T-cell (primary cell): ENCODE data around the gene STK11IP. TPM values are rescaled to one million over a fixed set of nuclear protein-coding genes. Genes with fewer than 3 reads are reported as not detected.
"Not testable (repeated sequence)": the region's sequence is repeated elsewhere in the genome, so short reads cannot be mapped to it uniquely, and the experiment has no call there.

Source experiments
- ATAC-seq, 4 experiments: fragments of 200-7000 bp in 3 of 4; fragments of 150-1000 bp in 1 of 4; cut with Tn5 transposase; replicated peaks in 1 of 4; 1 replicate in 3 of 4; 2 replicates in 1 of 4; pipeline ENCODE4 v1.10.0; 2021; ENCODE audit warnings: moderate library complexity in 3 of 4, mild to moderate bottlenecking in 2 of 4, moderate number of reproducible peaks in 1 of 4
- CTCF ChIA-PET, 2 donors: fragments of 300-600 bp; sonication (Branson Sonifier 250); formaldehyde crosslinking; loops; one replicate each; lab custom pipeline; 2022; ENCODE audit warnings: antibody characterized with exemption in 2 of 2; lab: Charles Lee
- POLR2A ChIA-PET, 2 donors: fragments of 300-600 bp; sonication (Branson Sonifier 250); formaldehyde crosslinking; loops; one replicate each; lab custom pipeline; 2022; ENCODE audit warnings: antibody characterized with exemption in 2 of 2; lab: Charles Lee
- DNase-seq, 35 experiments: peaks; one replicate each; pipeline versions ENCODE4 v3.0.0 to v3.0.0-alpha.2; 2013 to 2023
- H3K27ac ChIP-seq: one replicate; pipeline ENCODE4 v1.5.1; 2013; ENCODE audit warnings: low read length
- H3K27me3 ChIP-seq, 2 experiments: replicated peaks in 1 of 2; 1 replicate in 1 of 2; 2 replicates in 1 of 2; pipeline versions ENCODE4 v1.6.1 to v1.7.0; 2013; ENCODE audit warnings: low read length in 1 of 2, mixed read lengths in 1 of 2; ENCODE audit not compliant: control insufficient read depth in 2 of 2, insufficient read depth in 2 of 2; ENCODE audit errors: extremely low read depth in 1 of 2
- H3K36me3 ChIP-seq, 2 donors: 1 replicate in 1 of 2; 2 replicates in 1 of 2; pipeline versions ENCODE4 v1.6.1 to v1.7.0; 2013; ENCODE audit warnings: low read length in 1 of 2; ENCODE audit not compliant: control insufficient read depth in 2 of 2, insufficient read depth in 1 of 2; ENCODE audit errors: extremely low read depth in 1 of 2
- H3K4me1 ChIP-seq, 2 experiments: 1 replicate in 1 of 2; 2 replicates in 1 of 2; pipeline versions ENCODE4 v1.6.1 to v1.7.0; 2013; ENCODE audit warnings: low read length in 2 of 2, mixed read lengths in 1 of 2; ENCODE audit not compliant: insufficient read depth in 2 of 2, control insufficient read depth in 1 of 2; ENCODE audit errors: extremely low read depth in 1 of 2
- H3K4me3 ChIP-seq, 2 donors: 1 replicate in 1 of 2; 2 replicates in 1 of 2; pipeline versions ENCODE4 v1.5.1 to v1.7.0; 2013; ENCODE audit warnings: mild to moderate bottlenecking in 2 of 2, low read length in 1 of 2, moderate library complexity in 1 of 2; ENCODE audit not compliant: control insufficient read depth in 1 of 2; ENCODE audit errors: extremely low read depth in 1 of 2
- H3K9me3 ChIP-seq: 2 replicates; pipeline ENCODE4 v1.7.0; 2013
- H3K27ac Mint-ChIP-seq, 2 donors: one replicate each; pipeline ENCODE4 v1.8.0; 2020 to 2021; ENCODE audit warnings: mild to moderate bottlenecking in 2 of 2, mixed read lengths in 2 of 2
- H3K27me3 Mint-ChIP-seq, 2 donors: one replicate each; pipeline ENCODE4 v1.8.0; 2021 to 2022; ENCODE audit warnings: mixed read lengths in 2 of 2
- H3K36me3 Mint-ChIP-seq: one replicate; pipeline ENCODE4 v1.8.0; 2021; ENCODE audit warnings: mixed read lengths
- H3K4me1 Mint-ChIP-seq, 3 donors: one replicate each; pipeline ENCODE4 v1.8.0; 2020 to 2022; ENCODE audit warnings: mixed read lengths in 3 of 3, mild to moderate bottlenecking in 1 of 3
- H3K4me3 Mint-ChIP-seq, 3 donors: one replicate each; pipeline ENCODE4 v1.8.0; 2020 to 2022; ENCODE audit warnings: mild to moderate bottlenecking in 3 of 3, mixed read lengths in 3 of 3, moderate library complexity in 3 of 3
- H3K9me3 Mint-ChIP-seq, 3 donors: one replicate each; pipeline ENCODE4 v1.8.0; 2020 to 2022; ENCODE audit warnings: mixed read lengths in 3 of 3
- WGBS: methylation state at CpG from one replicate; pipeline ENCODE4 v1.1.5; 2013; ENCODE audit warnings: missing lambda C conversion rate; ENCODE audit not compliant: insufficient coverage; 5-methylcytosine and 5-hydroxymethylcytosine counted together
- total RNA-seq, 35 experiments: library from RNA in 6 of 35; stranded (reverse) in 6 of 35; fragments of 120-200 nt in 1 of 35; gene quantifications; one replicate each; pipeline versions ENCODE4 v1.2.1 to v1.2.4 and lab custom pipeline; 2013 to 2026

STK11IP gene
- total RNA-seq, 5 donors from 2014 or later (not counting 1 experiment from before 2014, with no cell fraction given) = 25.9 to 52.8 (median 49.3) TPM

- Histone ChIP-seq H3K27ac (no peak overlapping the region), H3K27me3 (peaks cover 4 to 31% of the 10 kb centered on the region in 2 experiments), H3K9me3 (no peaks in the 10 kb centered on the region), H3K4me3 (no peak overlapping the region), H3K4me1 (no peaks in the 10 kb centered on the region), H3K36me3 (no peaks in the 10 kb centered on the region)
- ChIA-PET CTCF (no interaction called here), POLR2A (no interaction called here)
- Mint-ChIP-seq H3K27me3 (peaks cover 43 to 63% of the 10 kb centered on the region in 2 donors), H3K9me3 (peaks cover 0 to 3% (median 0%) of the 10 kb centered on the region in 3 donors), H3K4me3 (no peak overlapping the region), H3K4me1 (no peaks in the 10 kb centered on the region), H3K36me3 (no peaks in the 10 kb centered on the region), H3K27ac (no peak overlapping the region)
- no peak for ATAC-seq
- 100% methylated on average over 1 of the region's 8 CpGs for WGBS
- DNase-seq = no peak
Measured at GRCh38 chr2:219650426-219651248, 53.0 kb downstream of the STK11IP start.

- ATAC-seq, H3K4me1 ChIP-seq, POLR2A ChIA-PET, H3K4me3 ChIP-seq, H3K4me3 Mint-ChIP-seq, H3K9me3 ChIP-seq, H3K36me3 ChIP-seq, H3K36me3 Mint-ChIP-seq, CTCF ChIA-PET, H3K27ac ChIP-seq, H3K9me3 Mint-ChIP-seq, H3K4me1 Mint-ChIP-seq: not testable (repeated sequence)
- H3K27me3 Mint-ChIP-seq = peaks cover 43 to 60% of the 10 kb centered on the region in 2 donors
- peak overlapping the region in 1 of 2 donors; percentile 12 for H3K27ac Mint-ChIP-seq
- peaks cover 4 to 24% of the 10 kb centered on the region in 2 experiments for H3K27me3 ChIP-seq
- whole genome bisulfite sequencing = 100% methylated on average over 3 of the region's 6 CpGs
- DNase-seq = peak in 1 of 35 experiments; percentile 5
Measured at GRCh38 chr2:219651656-219652055, 54.0 kb downstream of the STK11IP start.

GRCh38 chr2:219656526-219656925, 58.9 kb downstream of the STK11IP start:
- no peaks in the 10 kb centered on the region for H3K4me1 ChIP-seq
- H3K4me1 Mint-ChIP-seq = no peaks in the 10 kb centered on the region
- ChIA-PET CTCF (no interaction called here), POLR2A (interaction anchor here in 1 of 2 donors (0.7 kb wide), 1 partner anchor 136 kb away, joined by 3 read pairs; no protein-coding TSS in a partner anchor)
- ATAC-seq (no peak), DNase-seq (no peak)
- peaks cover 41 to 42% of the 10 kb centered on the region in 2 donors for H3K27me3 Mint-ChIP-seq
- H3K4me3 Mint-ChIP-seq = no peak overlapping the region
- H3K27ac Mint-ChIP-seq = no peak overlapping the region
- peaks cover 0 to 14% (median 11%) of the 10 kb centered on the region in 3 donors for H3K9me3 Mint-ChIP-seq
- H3K36me3 Mint-ChIP-seq = no peaks in the 10 kb centered on the region
- no peak overlapping the region for H3K27ac ChIP-seq
- no peak overlapping the region for H3K4me3 ChIP-seq
- WGBS = no CpG with 5 or more reads among the region's 1 CpG
- H3K36me3 ChIP-seq = no peaks in the 10 kb centered on the region
- H3K27me3 ChIP-seq = peaks cover 2 to 9% of the 10 kb centered on the region in 2 experiments
- H3K9me3 ChIP-seq = no peaks in the 10 kb centered on the region

- 76% methylated on average over 4 of the region's 7 CpGs for WGBS
- H3K36me3 ChIP-seq = no peaks in the 10 kb centered on the region
- no peak overlapping the region for H3K4me3 ChIP-seq
- peaks cover 2 to 5% of the 10 kb centered on the region in 2 experiments for H3K27me3 ChIP-seq
- H3K4me1 ChIP-seq = no peaks in the 10 kb centered on the region
- ChIA-PET POLR2A (no interaction called here), CTCF (no interaction called here)
- peaks cover 31 to 41% of the 10 kb centered on the region in 2 donors for H3K27me3 Mint-ChIP-seq
- no peak overlapping the region for H3K27ac Mint-ChIP-seq
- H3K27ac ChIP-seq = no peak overlapping the region
- H3K4me1 Mint-ChIP-seq = no peaks in the 10 kb centered on the region
- peak in 1 of 35 experiments; percentile 2 for DNase-seq
- no peak overlapping the region for H3K4me3 Mint-ChIP-seq
- H3K9me3 Mint-ChIP-seq = peaks cover 0 to 11% (median 11%) of the 10 kb centered on the region in 3 donors
- no peaks in the 10 kb centered on the region for H3K9me3 ChIP-seq
- H3K36me3 Mint-ChIP-seq = no peaks in the 10 kb centered on the region
- ATAC-seq = no peak
Measured at GRCh38 chr2:219658196-219658846, 60.7 kb downstream of the STK11IP start.

GRCh38 chr2:219658874-219659273, 61.2 kb downstream of the STK11IP start:
- H3K27ac Mint-ChIP-seq = no peak overlapping the region
- H3K27me3 Mint-ChIP-seq = peaks cover 26 to 43% of the 10 kb centered on the region in 2 donors
- no peak overlapping the region for H3K27ac ChIP-seq
- peaks cover 2 to 5% of the 10 kb centered on the region in 2 experiments for H3K27me3 ChIP-seq
- ATAC-seq (no peak), DNase-seq (no peak)
- no peak overlapping the region for H3K4me3 ChIP-seq
- H3K9me3 Mint-ChIP-seq = peaks cover 0 to 11% (median 11%) of the 10 kb centered on the region in 3 donors
- ChIA-PET POLR2A (no interaction called here), CTCF (no interaction called here)
- no peaks in the 10 kb centered on the region for H3K36me3 ChIP-seq
- H3K4me1 ChIP-seq = no peaks in the 10 kb centered on the region
- H3K36me3 Mint-ChIP-seq = no peaks in the 10 kb centered on the region
- no peaks in the 10 kb centered on the region for H3K9me3 ChIP-seq
- H3K4me1 Mint-ChIP-seq = no peaks in the 10 kb centered on the region
- WGBS = no CpG with 5 or more reads among the region's 3 CpGs
- H3K4me3 Mint-ChIP-seq = no peak overlapping the region

GRCh38 chr2:219661197-219661954, 63.7 kb downstream of the STK11IP start:
- Histone ChIP-seq H3K4me3 (no peak overlapping the region), H3K36me3 (no peaks in the 10 kb centered on the region), H3K27ac (no peak overlapping the region), H3K27me3 (peaks cover 2 to 5% of the 10 kb centered on the region in 2 experiments), H3K4me1 (no peaks in the 10 kb centered on the region), H3K9me3 (no peaks in the 10 kb centered on the region)
- DNase-seq (no peak), ATAC-seq (no peak)
- Mint-ChIP-seq H3K36me3 (no peaks in the 10 kb centered on the region), H3K9me3 (peaks cover 0 to 11% (median 11%) of the 10 kb centered on the region in 3 donors), H3K4me1 (no peaks in the 10 kb centered on the region), H3K27me3 (peaks cover 27 to 47% of the 10 kb centered on the region in 2 donors), H3K4me3 (no peak overlapping the region), H3K27ac (no peak overlapping the region)
- WGBS = 14% methylated on average over 1 of the region's 7 CpGs
- ChIA-PET CTCF (interaction anchor here in 1 of 2 donors (0.6 kb wide), 1 partner anchor 16 kb away, joined by 8 read pairs; no protein-coding TSS in a partner anchor), POLR2A (interaction anchor here in 1 of 2 donors (0.7 kb wide), 1 partner anchor 245 kb away, joined by 3 read pairs; no protein-coding TSS in a partner anchor)
